OCI-LY3 (cell line): ENCODE data around the gene MCRS1.

Experiments used
- H2AFZ ChIP-seq: fragments of 200-600, 300-600 bp; shearing (Covaris generic); 2 replicates; pipeline ENCODE4 v1.6.0; 2014; ENCODE audit warnings: antibody characterized with exemption, low read depth, low read length
- H3K27ac ChIP-seq: fragments of 200-600, 300-600 bp; sonication (generic); 2 replicates; pipeline ENCODE4 v1.5.1; 2014; ENCODE audit warnings: mild to moderate bottlenecking, low read length, moderate library complexity, mixed read lengths
- H3K27me3 ChIP-seq: fragments of 200-600, 300-600 bp; sonication (generic); 2 replicates; pipeline ENCODE4 v1.6.1; 2014; ENCODE audit warnings: low read depth, low read length, mixed read lengths
- H3K36me3 ChIP-seq: fragments of 200-600, 300-600 bp; sonication (generic); replicated peaks from 2 replicates; pipeline ENCODE3; 2014; ENCODE audit warnings: low read depth, low read length, mixed read lengths
- H3K4me1 ChIP-seq: fragments of 300-600, 200-600 bp; sonication (generic); 2 replicates; pipeline ENCODE4 v1.6.1; 2014; ENCODE audit warnings: low read length, mixed read lengths
- H3K4me2 ChIP-seq: fragments of 200-600, 300-600 bp; sonication (generic); 2 replicates; pipeline ENCODE4 v1.6.1; 2014; ENCODE audit warnings: low read length, mixed read lengths
- H3K4me3 ChIP-seq: fragments of 300-600, 200-600 bp; sonication (generic); 2 replicates; pipeline ENCODE4 v1.5.1; 2014; ENCODE audit warnings: antibody characterized with exemption, mild to moderate bottlenecking, low read length, moderate library complexity
- H3K79me2 ChIP-seq: fragments of 300-600, 200-600 bp; shearing (Covaris generic); 2 replicates; pipeline ENCODE4 v1.6.1; 2014; ENCODE audit warnings: mild to moderate bottlenecking, low read length, mixed read lengths
- H3K9ac ChIP-seq: fragments of 300-600, 200-600 bp; shearing (Covaris generic); 2 replicates; pipeline ENCODE4 v1.6.0; 2014; ENCODE audit warnings: mild to moderate bottlenecking, low read length, moderate library complexity
- H3K9me3 ChIP-seq: fragments of 200-600, 300-600 bp; shearing (Covaris generic); 2 replicates; pipeline ENCODE4 v1.6.1; 2014; ENCODE audit warnings: low read length, mixed read lengths; ENCODE audit not compliant: insufficient read depth
- H4K20me1 ChIP-seq: fragments of 200-600, 300-600 bp; sonication (generic); 2 replicates; pipeline ENCODE4 v1.6.1; 2016; ENCODE audit warnings: low read length, mixed read lengths; ENCODE audit not compliant: insufficient read depth
- EZH2phosphoT487 ChIP-seq: fragments of 200-600 bp; shearing (Covaris generic); IDR thresholded peaks from 2 replicates; pipeline ENCODE4 v1.6.1; 2018; ENCODE audit warnings: antibody characterized with exemption, mixed run types, low read depth
- TF ChIP-seq, protein P1 (sequence below): fragments of 200-600, 300-600 bp; sonication (generic); IDR thresholded peaks from 2 replicates; pipeline ENCODE4 v1.5.1; 2014; ENCODE audit warnings: antibody characterized with exemption, low read length, low read depth

MCRS1 gene

DNA sequence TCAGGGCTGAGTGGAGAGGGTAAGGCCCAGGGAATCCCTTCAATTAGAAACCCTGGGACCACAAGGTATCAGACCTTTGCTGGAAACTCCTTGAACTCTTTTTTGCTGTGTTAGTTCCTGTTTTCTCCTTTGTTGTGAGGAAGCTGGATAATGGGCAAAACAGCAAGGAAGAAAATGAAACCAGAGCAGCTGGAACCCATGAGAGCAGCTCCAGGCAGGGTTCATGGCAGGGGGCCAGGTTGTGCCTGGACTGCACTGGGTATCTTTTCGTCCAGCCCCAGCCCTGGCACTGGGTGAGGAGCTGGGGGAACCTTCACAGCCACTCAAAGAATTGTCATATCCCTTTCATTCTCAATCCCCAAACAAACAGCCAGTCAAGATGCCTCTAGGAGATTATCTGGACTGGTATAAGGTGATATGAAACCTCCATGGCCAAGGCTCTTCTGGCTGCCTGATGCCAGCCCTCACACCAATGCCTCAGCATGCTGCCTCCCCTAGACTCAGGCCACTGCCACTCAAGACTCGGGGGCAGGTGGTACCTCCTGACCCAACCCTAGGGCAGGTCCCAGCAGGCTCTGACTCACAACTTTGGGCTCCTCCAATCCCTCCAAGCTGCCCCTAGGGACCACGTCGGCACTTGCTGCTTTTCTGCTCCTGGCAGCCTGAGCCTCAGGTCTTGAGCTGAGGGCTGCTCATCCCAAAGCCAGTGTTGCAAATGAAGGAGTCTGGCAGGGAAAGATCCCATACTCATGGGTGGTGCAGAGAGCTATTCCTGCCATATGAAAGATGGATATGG is 21.0 kb upstream of the MCRS1 start:
- Histone ChIP-seq H3K9ac (no peak overlapping the region), H3K4me2 (no peak overlapping the region), H3K27ac (no peak overlapping the region), H3K9me3 (no peaks in the 10 kb centered on the region), H4K20me1 (no peaks in the 10 kb centered on the region), H2AFZ (no peak overlapping the region), H3K4me3 (no peak overlapping the region), H3K27me3 (no peaks in the 10 kb centered on the region), H3K79me2 (no peaks in the 10 kb centered on the region), H3K4me1 (no peaks in the 10 kb centered on the region), H3K36me3 (peaks cover 11% of the 10 kb centered on the region)
- TF ChIP-seq, protein P1, sequence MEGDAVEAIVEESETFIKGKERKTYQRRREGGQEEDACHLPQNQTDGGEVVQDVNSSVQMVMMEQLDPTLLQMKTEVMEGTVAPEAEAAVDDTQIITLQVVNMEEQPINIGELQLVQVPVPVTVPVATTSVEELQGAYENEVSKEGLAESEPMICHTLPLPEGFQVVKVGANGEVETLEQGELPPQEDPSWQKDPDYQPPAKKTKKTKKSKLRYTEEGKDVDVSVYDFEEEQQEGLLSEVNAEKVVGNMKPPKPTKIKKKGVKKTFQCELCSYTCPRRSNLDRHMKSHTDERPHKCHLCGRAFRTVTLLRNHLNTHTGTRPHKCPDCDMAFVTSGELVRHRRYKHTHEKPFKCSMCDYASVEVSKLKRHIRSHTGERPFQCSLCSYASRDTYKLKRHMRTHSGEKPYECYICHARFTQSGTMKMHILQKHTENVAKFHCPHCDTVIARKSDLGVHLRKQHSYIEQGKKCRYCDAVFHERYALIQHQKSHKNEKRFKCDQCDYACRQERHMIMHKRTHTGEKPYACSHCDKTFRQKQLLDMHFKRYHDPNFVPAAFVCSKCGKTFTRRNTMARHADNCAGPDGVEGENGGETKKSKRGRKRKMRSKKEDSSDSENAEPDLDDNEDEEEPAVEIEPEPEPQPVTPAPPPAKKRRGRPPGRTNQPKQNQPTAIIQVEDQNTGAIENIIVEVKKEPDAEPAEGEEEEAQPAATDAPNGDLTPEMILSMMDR = no peak
- TF ChIP-seq EZH2phosphoT487 = no peak

DNA sequence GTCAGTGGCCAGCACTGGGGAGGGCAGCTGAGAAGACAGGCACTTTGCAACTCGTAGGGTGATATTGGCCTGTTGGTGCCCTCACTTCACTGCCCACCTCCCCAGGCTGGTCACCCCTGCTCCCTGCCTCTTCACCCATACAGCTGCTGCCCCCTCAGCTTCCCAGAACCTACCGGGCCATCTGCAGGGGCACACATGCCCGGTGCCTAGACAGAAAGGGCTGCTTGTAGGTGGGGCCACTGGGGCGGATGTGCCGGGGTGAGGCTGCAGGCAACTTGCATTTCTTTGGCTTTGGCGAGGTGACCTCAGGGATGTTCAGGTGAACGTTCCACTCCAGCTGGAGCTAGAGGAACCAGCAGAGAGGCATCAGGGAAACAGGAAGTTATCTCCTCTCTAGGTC is 20.3 kb upstream of the MCRS1 start:
- Histone ChIP-seq H3K9ac (no peak overlapping the region), H3K4me3 (no peak overlapping the region), H3K36me3 (peaks cover 11% of the 10 kb centered on the region), H2AFZ (no peak overlapping the region), H3K27me3 (no peaks in the 10 kb centered on the region), H3K4me1 (no peaks in the 10 kb centered on the region), H3K27ac (no peak overlapping the region), H4K20me1 (no peaks in the 10 kb centered on the region), H3K4me2 (no peak overlapping the region), H3K79me2 (no peaks in the 10 kb centered on the region), H3K9me3 (no peaks in the 10 kb centered on the region)
- no peak for TF ChIP-seq EZH2phosphoT487
- TF ChIP-seq, protein P1 = no peak

DNA sequence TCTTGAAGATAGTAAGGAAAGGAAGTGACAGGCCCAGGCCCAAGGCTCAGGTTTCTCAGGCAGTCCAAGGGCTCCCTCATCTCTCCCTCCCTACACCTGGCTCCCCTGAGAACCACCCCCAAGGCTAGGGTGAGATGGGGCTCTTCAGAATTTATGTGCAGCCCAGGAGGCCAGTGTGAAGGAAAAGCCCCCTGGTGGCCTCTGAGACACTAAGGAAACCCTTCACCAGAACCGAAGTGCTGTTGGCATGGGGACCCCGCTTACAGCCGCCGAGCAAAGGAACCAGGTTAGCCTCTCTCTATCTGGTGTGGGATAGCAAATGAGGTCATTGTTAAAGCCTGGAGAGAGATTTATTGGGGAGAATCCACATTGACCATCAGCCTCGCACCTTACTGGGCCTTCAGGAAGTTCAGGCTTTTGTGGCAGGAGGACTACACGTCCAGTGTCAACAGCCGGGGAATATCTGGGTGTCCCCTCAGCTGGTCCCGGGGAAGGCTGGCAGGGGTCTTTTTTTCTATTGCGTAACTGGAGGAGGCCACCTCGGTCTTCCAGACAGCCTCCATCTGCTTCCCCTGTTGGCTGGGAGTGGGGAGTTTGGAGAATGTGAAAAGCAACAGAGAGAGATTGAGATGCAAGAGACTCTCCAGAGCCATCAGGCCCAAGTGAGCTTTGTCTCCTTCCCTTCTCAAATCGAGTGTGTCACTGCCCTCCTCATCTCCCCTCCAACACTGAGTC is 19.4 kb upstream of the MCRS1 start:
- H3K9me3 ChIP-seq = no peaks in the 10 kb centered on the region
- no peaks in the 10 kb centered on the region for H4K20me1 ChIP-seq
- peaks cover under 1% of the 10 kb centered on the region; the same call in 1 of the 2 replicates for H3K4me1 ChIP-seq
- H3K79me2 ChIP-seq = no peaks in the 10 kb centered on the region
- H3K27ac ChIP-seq = no peak overlapping the region
- H3K36me3 ChIP-seq = peaks cover 11% of the 10 kb centered on the region
- no peak overlapping the region for H2AFZ ChIP-seq
- no peak overlapping the region for H3K4me3 ChIP-seq
- H3K4me2 ChIP-seq = no peak overlapping the region
- H3K27me3 ChIP-seq = no peaks in the 10 kb centered on the region
- no peak overlapping the region for H3K9ac ChIP-seq
- TF ChIP-seq, protein P1 = no peak
- no peak for TF ChIP-seq EZH2phosphoT487
